GM12878 (cell line): ENCODE data around the gene CAT. TPM values are rescaled to one million over a fixed set of nuclear protein-coding genes. Genes with fewer than 3 reads are reported as not detected.

ENCODE experiments used
- ATAC-seq: fragments of 200-7000 bp; cut with Tn5 transposase; 3 replicates; pipeline ENCODE4 v1.9.1; 2020; ENCODE audit warnings: mild to moderate bottlenecking, moderate library complexity
- BruUV-seq: library from RNA; stranded (reverse); fragments of 400-500 nt; replicated peaks from 2 replicates; lab custom pipeline; 2021; lab: Mats Ljungman, UMichigan
- CTCF ChIA-PET: fragments of 300-600 bp; sonication (Branson Sonifier 250); formaldehyde crosslinking; extraction: SDS; loops from one replicate; lab custom pipeline; 2021; ENCODE audit warnings: inconsistent platforms; lab: Yijun Ruan, JAX
- POLR2A ChIA-PET: fragments of 350-600 bp; formaldehyde crosslinking; extraction: SDS; loops from one replicate; lab custom pipeline; 2021; ENCODE audit warnings: inconsistent platforms; lab: Charles Lee
- RAD21 ChIA-PET: fragments of 300-600 bp; sonication (Branson Sonifier 250); formaldehyde crosslinking; loops from one replicate; lab custom pipeline; 2023; ENCODE audit warnings: antibody characterized with exemption; ENCODE audit not compliant: unreplicated experiment; lab: Charles Lee
- SMC1A ChIA-PET: fragments of 300-600 bp; sonication (Branson Sonifier 250); formaldehyde crosslinking; loops from one replicate; lab custom pipeline; 2023; ENCODE audit not compliant: unreplicated experiment, uncharacterized antibody; lab: Charles Lee
- DNase-seq: peaks from one replicate; pipeline ENCODE4 v3.0.0-alpha.2; 2011; ENCODE audit warnings: low read depth, low spot score
- FAIRE-seq: peaks from 3 replicates; lab custom pipeline; 2011; peaks lifted over from hg19 to GRCh38; lab: Jason Lieb, UNC
- H2AFZ ChIP-seq: 2 replicates; pipeline ENCODE4 v1.6.0; 2011; ENCODE audit warnings: low read depth, low read length, control low read depth; ENCODE audit not compliant: control insufficient read depth
- H3K27ac ChIP-seq: 2 replicates; pipeline ENCODE4 v1.5.1; 2011; ENCODE audit warnings: control low read depth; ENCODE audit not compliant: control insufficient read depth, insufficient read depth
- H3K27me3 ChIP-seq, 2 experiments: replicated peaks in 1 of 2; 2 replicates each; pipeline versions ENCODE4 v1.6.0 to v1.6.1; 2011; ENCODE audit warnings: low read length in 1 of 2; ENCODE audit not compliant: control insufficient read depth in 2 of 2, insufficient read depth in 2 of 2
- H3K36me3 ChIP-seq, 2 experiments: 2 replicates each; pipeline ENCODE4 v1.5.1; 2011; ENCODE audit warnings: low read length in 1 of 2; ENCODE audit not compliant: control insufficient read depth in 2 of 2, insufficient read depth in 2 of 2
- H3K4me1 ChIP-seq: 2 replicates; pipeline ENCODE4 v1.6.1; 2011; ENCODE audit warnings: mild to moderate bottlenecking, low read length, moderate library complexity, mixed read lengths; ENCODE audit not compliant: control insufficient read depth, insufficient read depth
- H3K4me2 ChIP-seq: 2 replicates; pipeline ENCODE4 v1.6.0; 2011; ENCODE audit warnings: control low read depth; ENCODE audit not compliant: control insufficient read depth, insufficient read depth
- H3K4me3 ChIP-seq: fragments of 200-600 bp; sonication (generic); 2 replicates; pipeline ENCODE4 v1.5.1; 2016
- H3K79me2 ChIP-seq: 2 replicates; pipeline ENCODE4 v1.6.0; 2011; ENCODE audit warnings: low read length; ENCODE audit not compliant: control insufficient read depth, insufficient read depth
- H3K9ac ChIP-seq: 2 replicates; pipeline ENCODE4 v1.8.0; 2011; ENCODE audit warnings: low read length, control low read depth, mixed read lengths; ENCODE audit not compliant: control insufficient read depth, insufficient read depth
- H3K9me3 ChIP-seq: replicated peaks from 3 replicates; pipeline ENCODE4 v1.5.1; 2011; ENCODE audit warnings: mild to moderate bottlenecking, low read length; ENCODE audit not compliant: control insufficient read depth, insufficient read depth
- H4K20me1 ChIP-seq: 2 replicates; pipeline ENCODE4 v1.6.0; 2011; ENCODE audit not compliant: control insufficient read depth, insufficient read depth
- GABPA ChIP-seq: IDR thresholded peaks from 2 replicates; pipeline ENCODE4 v1.6.1; 2014; ENCODE audit warnings: antibody characterized with exemption, low read depth, mild to moderate bottlenecking, inconsistent platforms
- GATAD2B ChIP-seq: fragments of 450-650 bp; conservative IDR thresholded peaks from 2 replicates; pipeline ENCODE4 v1.6.1; 2017; ENCODE audit warnings: low read depth, mild to moderate bottlenecking, moderate library complexity
- YY1 ChIP-seq: IDR thresholded peaks from 2 replicates; pipeline ENCODE4 v1.6.1; 2011; ENCODE audit warnings: low read depth, mild to moderate bottlenecking, low read length
- WGBS: methylation state at CpG from one replicate; pipeline ENCODE4 v1.1.6; 2016; ENCODE audit warnings: low lambda C conversion rate; ENCODE audit not compliant: insufficient replicate concordance, insufficient coverage; ENCODE audit errors: missing lambda C conversion rate; 5-methylcytosine and 5-hydroxymethylcytosine counted together
- in situ Hi-C: fragments of 300-500 bp; cut with MboI; formaldehyde crosslinking; loops from 9 replicates; pipeline ENCODE4 v1.14.3; 2018; ENCODE audit warnings: mixed read lengths
- intact Hi-C: fragments of 100-400 bp; cut with micrococcal nuclease; formaldehyde crosslinking; loops from one replicate; pipeline ENCODE4 v1.14.2; 2022; ENCODE audit not compliant: unreplicated experiment
- polyA plus RNA-seq, 11 experiments: library from polyadenylated mRNA; depleted of rRNA in 4 of 11; unstranded in 6 of 11; stranded (reverse) in 5 of 11; fragments of >200 nt; fragmentation: Nextera tagmentation in 4 of 11; fragmentation: Illumina TruSeq in 1 of 11; extraction: Ambion mirVana in 4 of 11; extraction: Trizol in 1 of 11; gene quantifications; 1 replicate in 1 of 11; 2 replicates in 10 of 11; pipeline versions ENCODE4 v1.2.1 to v1.2.3, GENCODE V29; 2011 to 2016; ENCODE audit warnings: inconsistent platforms in 2 of 11, missing spikeins in 2 of 11, low read depth in 1 of 11
- total RNA-seq, 4 experiments: library from RNA; depleted of rRNA in 3 of 4; stranded (reverse); fragments of >200 nt in 3 of 4; fragmentation: Illumina TruSeq in 1 of 4; extraction: Trizol in 1 of 4; gene quantifications; 2 replicates each; pipeline versions ENCODE4 v1.2.1 to v1.2.3, GENCODE V29; 2013 to 2021
- TF ChIP-seq, protein P1 (sequence below): IDR thresholded peaks from 2 replicates; pipeline ENCODE4 v1.6.1; 2012; ENCODE audit warnings: mild to moderate bottlenecking, low read depth, low read length
- TF ChIP-seq, protein P2 (sequence below): IDR thresholded peaks from 2 replicates; pipeline ENCODE4 v1.6.1; 2011; ENCODE audit warnings: borderline replicate concordance, low read depth, mild to moderate bottlenecking, moderate library complexity, low read length; ENCODE audit not compliant: insufficient read depth, poor library complexity, severe bottlenecking
- TF ChIP-seq, protein P3 (sequence below): IDR thresholded peaks from 2 replicates; pipeline ENCODE4 v1.6.1; 2011; ENCODE audit warnings: low read depth, low read length, improper control_type of control experiment, borderline replicate concordance

The CAT gene
- total and polyA plus RNA-seq, 10 of the 15 experiments (the other 5 are each of a cell fraction or from before 2014, with no cell fraction given): 22.4 to 71.3 (median 33.6) TPM

DNA sequence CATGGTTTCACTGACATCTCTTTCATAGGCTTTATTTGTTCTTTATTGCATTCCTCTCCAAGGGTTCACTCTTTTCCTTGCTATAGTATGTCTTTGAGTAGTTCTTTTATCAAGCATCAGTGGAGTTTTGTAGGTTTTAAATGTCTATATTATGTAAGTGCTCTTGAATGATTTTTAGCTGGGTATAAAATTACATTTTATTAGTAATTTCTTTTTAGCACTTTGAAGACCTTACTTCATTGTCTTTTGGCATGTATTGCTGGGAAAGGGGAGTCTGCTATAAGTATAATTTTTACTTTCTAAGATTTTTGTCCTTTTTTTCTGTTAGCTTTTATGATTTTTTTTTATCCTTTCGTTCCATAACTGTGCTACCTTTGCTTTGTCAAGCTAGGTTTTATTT, 25.5 kb upstream of the CAT start:
- H3K9ac ChIP-seq: no peak overlapping the region
- no peaks in the 10 kb centered on the region for H3K4me1 ChIP-seq
- ChIA-PET SMC1A (no interaction called here), POLR2A (no interaction called here), CTCF (interaction anchor here (0.6 to 1.2 kb wide), 2 partner anchors 10 to 53 kb away, joined by 3 read pairs; no protein-coding TSS in a partner anchor), RAD21 (no interaction called here)
- TF ChIP-seq, protein P1, sequence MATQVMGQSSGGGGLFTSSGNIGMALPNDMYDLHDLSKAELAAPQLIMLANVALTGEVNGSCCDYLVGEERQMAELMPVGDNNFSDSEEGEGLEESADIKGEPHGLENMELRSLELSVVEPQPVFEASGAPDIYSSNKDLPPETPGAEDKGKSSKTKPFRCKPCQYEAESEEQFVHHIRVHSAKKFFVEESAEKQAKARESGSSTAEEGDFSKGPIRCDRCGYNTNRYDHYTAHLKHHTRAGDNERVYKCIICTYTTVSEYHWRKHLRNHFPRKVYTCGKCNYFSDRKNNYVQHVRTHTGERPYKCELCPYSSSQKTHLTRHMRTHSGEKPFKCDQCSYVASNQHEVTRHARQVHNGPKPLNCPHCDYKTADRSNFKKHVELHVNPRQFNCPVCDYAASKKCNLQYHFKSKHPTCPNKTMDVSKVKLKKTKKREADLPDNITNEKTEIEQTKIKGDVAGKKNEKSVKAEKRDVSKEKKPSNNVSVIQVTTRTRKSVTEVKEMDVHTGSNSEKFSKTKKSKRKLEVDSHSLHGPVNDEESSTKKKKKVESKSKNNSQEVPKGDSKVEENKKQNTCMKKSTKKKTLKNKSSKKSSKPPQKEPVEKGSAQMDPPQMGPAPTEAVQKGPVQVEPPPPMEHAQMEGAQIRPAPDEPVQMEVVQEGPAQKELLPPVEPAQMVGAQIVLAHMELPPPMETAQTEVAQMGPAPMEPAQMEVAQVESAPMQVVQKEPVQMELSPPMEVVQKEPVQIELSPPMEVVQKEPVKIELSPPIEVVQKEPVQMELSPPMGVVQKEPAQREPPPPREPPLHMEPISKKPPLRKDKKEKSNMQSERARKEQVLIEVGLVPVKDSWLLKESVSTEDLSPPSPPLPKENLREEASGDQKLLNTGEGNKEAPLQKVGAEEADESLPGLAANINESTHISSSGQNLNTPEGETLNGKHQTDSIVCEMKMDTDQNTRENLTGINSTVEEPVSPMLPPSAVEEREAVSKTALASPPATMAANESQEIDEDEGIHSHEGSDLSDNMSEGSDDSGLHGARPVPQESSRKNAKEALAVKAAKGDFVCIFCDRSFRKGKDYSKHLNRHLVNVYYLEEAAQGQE: no peak
- TF ChIP-seq GABPA (no peak), GATAD2B (no peak), YY1 (no peak)
- TF ChIP-seq, protein P2, sequence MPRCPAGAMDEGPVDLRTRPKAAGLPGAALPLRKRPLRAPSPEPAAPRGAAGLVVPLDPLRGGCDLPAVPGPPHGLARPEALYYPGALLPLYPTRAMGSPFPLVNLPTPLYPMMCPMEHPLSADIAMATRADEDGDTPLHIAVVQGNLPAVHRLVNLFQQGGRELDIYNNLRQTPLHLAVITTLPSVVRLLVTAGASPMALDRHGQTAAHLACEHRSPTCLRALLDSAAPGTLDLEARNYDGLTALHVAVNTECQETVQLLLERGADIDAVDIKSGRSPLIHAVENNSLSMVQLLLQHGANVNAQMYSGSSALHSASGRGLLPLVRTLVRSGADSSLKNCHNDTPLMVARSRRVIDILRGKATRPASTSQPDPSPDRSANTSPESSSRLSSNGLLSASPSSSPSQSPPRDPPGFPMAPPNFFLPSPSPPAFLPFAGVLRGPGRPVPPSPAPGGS: no peak
- TF ChIP-seq, protein P3, sequence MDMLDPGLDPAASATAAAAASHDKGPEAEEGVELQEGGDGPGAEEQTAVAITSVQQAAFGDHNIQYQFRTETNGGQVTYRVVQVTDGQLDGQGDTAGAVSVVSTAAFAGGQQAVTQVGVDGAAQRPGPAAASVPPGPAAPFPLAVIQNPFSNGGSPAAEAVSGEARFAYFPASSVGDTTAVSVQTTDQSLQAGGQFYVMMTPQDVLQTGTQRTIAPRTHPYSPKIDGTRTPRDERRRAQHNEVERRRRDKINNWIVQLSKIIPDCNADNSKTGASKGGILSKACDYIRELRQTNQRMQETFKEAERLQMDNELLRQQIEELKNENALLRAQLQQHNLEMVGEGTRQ: no peak
- WGBS: 5% methylated on average over 1 of the region's 1 CpG
- intact Hi-C loops (no loop called here), in situ Hi-C loops (no loop called here)
- H3K36me3 ChIP-seq: no peaks in the 10 kb centered on the region
- H4K20me1 ChIP-seq: no peaks in the 10 kb centered on the region
- no TSS peak for BruUV-seq
- no peak for FAIRE-seq
- no peak overlapping the region for H3K4me2 ChIP-seq
- no peaks in the 10 kb centered on the region for H3K27me3 ChIP-seq
- DNase-seq: no peak
- H2AFZ ChIP-seq: no peak overlapping the region
- H3K4me3 ChIP-seq: no peak overlapping the region
- H3K9me3 ChIP-seq: peaks cover 5% of the 10 kb centered on the region; the same call in 2 of the 3 replicates
- no peak overlapping the region for H3K27ac ChIP-seq
- ATAC-seq: no peak
- H3K79me2 ChIP-seq: no peaks in the 10 kb centered on the region
